ENCODE measurements around the gene WDTC1. TPM values are rescaled to one million over a fixed set of nuclear protein-coding genes. Genes with fewer than 3 reads are reported as not detected.
A peak's percentile ranks its signal among the peaks of the same experiment; 100 is the strongest.

WDTC1 gene
- total and polyA plus RNA-seq, 9 of the 15 experiments (the other 6 are each of a cell fraction or from before 2014, with no cell fraction given) = 0.18 to 32.3 (median 8.8) TPM

DNA sequence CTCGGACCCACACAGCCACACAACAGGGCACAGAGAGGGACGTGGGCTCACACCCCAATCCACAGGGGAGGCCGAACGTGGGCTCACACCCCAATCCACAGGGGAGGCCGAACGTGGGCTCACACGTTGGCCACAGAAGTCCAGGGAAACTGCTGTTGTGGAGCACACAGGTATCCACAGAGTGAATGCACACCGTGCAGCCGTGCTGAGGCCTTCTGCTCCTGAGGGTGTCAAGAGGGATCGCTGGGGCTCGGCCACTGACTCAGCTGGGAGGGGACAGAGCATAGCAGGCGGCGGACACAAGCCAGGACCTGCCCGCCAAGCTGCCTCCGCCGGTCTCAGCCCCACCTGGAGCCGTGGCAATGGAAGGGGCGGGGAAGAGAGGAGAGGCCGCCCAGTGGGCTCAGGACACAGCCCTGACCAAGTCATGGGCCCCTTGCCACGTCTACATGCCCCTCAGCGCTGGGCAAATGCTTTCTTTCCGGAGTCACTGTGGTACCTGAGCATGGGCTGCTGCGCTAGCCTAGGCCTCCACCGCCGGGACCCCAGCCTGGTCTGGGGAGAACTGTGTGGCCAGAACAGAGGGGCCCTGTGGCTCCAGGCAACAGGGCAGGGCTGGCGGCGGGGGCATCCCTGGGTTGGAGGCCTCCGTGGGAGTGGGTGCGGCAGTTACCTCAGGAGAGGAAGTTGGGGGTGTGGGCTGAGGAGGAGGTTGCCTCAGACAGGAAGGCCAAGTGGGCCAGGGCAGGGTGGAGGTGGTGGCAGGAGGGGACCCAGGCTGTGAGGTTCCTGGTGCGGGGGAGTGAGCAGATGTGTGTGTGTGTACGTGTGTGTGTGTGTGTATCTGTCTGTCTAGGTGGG, 108.6 kb downstream of the WDTC1 start (continued):
- TF ChIP-seq, protein P1, sequence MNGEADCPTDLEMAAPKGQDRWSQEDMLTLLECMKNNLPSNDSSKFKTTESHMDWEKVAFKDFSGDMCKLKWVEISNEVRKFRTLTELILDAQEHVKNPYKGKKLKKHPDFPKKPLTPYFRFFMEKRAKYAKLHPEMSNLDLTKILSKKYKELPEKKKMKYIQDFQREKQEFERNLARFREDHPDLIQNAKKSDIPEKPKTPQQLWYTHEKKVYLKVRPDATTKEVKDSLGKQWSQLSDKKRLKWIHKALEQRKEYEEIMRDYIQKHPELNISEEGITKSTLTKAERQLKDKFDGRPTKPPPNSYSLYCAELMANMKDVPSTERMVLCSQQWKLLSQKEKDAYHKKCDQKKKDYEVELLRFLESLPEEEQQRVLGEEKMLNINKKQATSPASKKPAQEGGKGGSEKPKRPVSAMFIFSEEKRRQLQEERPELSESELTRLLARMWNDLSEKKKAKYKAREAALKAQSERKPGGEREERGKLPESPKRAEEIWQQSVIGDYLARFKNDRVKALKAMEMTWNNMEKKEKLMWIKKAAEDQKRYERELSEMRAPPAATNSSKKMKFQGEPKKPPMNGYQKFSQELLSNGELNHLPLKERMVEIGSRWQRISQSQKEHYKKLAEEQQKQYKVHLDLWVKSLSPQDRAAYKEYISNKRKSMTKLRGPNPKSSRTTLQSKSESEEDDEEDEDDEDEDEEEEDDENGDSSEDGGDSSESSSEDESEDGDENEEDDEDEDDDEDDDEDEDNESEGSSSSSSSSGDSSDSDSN (IDR thresholded peaks at IDR 0.05; ENCODE audit: borderline replicate concordance in 1 of 2, low read depth in 2 of 2, low read length in 2 of 2) = 0 out of 4 replicates have a peak, but pooled peaks of 1 of the 2 experiments have one; percentile 17
- TF ChIP-seq, protein P2, sequence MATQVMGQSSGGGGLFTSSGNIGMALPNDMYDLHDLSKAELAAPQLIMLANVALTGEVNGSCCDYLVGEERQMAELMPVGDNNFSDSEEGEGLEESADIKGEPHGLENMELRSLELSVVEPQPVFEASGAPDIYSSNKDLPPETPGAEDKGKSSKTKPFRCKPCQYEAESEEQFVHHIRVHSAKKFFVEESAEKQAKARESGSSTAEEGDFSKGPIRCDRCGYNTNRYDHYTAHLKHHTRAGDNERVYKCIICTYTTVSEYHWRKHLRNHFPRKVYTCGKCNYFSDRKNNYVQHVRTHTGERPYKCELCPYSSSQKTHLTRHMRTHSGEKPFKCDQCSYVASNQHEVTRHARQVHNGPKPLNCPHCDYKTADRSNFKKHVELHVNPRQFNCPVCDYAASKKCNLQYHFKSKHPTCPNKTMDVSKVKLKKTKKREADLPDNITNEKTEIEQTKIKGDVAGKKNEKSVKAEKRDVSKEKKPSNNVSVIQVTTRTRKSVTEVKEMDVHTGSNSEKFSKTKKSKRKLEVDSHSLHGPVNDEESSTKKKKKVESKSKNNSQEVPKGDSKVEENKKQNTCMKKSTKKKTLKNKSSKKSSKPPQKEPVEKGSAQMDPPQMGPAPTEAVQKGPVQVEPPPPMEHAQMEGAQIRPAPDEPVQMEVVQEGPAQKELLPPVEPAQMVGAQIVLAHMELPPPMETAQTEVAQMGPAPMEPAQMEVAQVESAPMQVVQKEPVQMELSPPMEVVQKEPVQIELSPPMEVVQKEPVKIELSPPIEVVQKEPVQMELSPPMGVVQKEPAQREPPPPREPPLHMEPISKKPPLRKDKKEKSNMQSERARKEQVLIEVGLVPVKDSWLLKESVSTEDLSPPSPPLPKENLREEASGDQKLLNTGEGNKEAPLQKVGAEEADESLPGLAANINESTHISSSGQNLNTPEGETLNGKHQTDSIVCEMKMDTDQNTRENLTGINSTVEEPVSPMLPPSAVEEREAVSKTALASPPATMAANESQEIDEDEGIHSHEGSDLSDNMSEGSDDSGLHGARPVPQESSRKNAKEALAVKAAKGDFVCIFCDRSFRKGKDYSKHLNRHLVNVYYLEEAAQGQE (IDR thresholded peaks at IDR 0.05; ENCODE audit: borderline replicate concordance) = no peak
- TF ChIP-seq, protein P2 (CRISPR knock-in tag; IDR thresholded peaks at IDR 0.05; ENCODE audit: low read depth) = no peak
- peak; percentile 24; the same call in 1 of the 2 replicates for TF ChIP-seq MTA3 (IDR thresholded peaks at IDR 0.05; ENCODE audit: borderline replicate concordance)

Measured in K562 (cell line).